Sigmoid colon (tissue), 3 donors: ENCODE measurements around the gene TUBA3D.

Source experiments
- CTCF ChIP-seq, 4 experiments: fragments of 450-650 bp in 3 of 4; fragments of 200-600 bp in 1 of 4; IDR thresholded peaks; one replicate each; pipeline ENCODE4 v1.5.1; 2016 to 2019; ENCODE audit warnings: antibody characterized with exemption in 4 of 4, mild to moderate bottlenecking in 3 of 4, moderate library complexity in 2 of 4
- POLR2A ChIP-seq, 2 donors: fragments of 450-650 bp; IDR thresholded peaks; one replicate each; pipeline ENCODE4 v1.6.1; 2016; ENCODE audit warnings: antibody characterized with exemption in 2 of 2, mild to moderate bottlenecking in 2 of 2, moderate library complexity in 2 of 2

- TF ChIP-seq POLR2A (IDR thresholded peaks at IDR 0.05), result no peak
- TF ChIP-seq CTCF (IDR thresholded peaks at IDR 0.05), result no peak
These were observed 43.5 kb downstream of the TUBA3D start for GRCh38 chr2:131519466-131519865.
